NCI-H526 (cell line): ENCODE measurements around the gene COL20A1.

Experiments
- DNase-seq, 2 experiments: peaks; one replicate each; lab custom pipeline; 2025; lab: John Stamatoyannopoulos, UW

COL20A1 gene

DNA sequence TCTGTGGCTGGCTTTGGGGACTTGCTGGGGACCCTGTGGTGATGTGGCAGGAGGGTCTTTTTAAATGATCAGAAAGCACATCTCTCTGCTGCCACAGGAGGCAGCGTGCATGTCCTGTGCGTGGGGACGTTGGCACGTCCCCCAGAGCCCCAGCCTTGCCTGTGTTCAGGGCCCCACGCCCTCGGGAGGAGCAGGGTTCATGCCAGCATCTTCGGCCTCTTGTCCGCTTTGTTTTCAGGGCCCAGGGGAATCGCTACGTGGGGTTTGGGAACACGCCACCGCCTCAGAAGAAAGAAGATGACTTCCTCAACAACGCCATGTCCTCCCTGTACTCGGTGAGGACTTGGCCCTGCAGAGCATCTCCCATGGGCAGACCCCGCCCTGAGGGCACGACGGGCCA, 14.3 kb upstream of the COL20A1 start:
- no peak for DNase-seq

GRCh38 chr20:63279931-63280330, 13.1 kb upstream of the COL20A1 start:
- no peak for DNase-seq

DNA sequence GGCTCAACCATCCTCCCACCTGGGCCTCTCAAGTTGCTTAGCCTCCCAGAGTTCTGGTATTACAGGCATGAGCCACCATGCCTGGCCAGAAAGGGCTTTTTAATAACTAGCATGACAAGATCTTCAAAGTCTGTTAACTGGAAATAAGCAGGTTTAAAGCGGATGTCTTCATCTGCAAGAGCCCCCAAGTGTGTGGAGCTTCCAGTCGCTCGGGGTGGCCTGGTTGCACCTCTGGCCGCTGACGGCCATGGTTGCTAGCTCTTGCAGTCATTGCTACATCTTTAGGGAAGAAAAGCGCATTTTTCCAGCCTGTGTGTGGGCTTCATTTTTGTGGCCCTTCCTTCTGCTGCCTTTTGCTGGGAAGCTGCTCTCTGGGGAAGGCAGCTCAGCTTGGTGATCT, 12.6 kb upstream of the COL20A1 start:
- DNase-seq = no peak

GRCh38 chr20:63280929-63281545, 11.9 kb upstream of the COL20A1 start:
- peak in 1 of 2 experiments; percentile 36 for DNase-seq

GRCh38 chr20:63281742-63282665, 11.0 kb upstream of the COL20A1 start:
- no peak for DNase-seq

GRCh38 chr20:63282946-63283345, 10.0 kb upstream of the COL20A1 start:
- no peak for DNase-seq

GRCh38 chr20:63283397-63284082, 9.4 kb upstream of the COL20A1 start:
- DNase-seq = no peak

- DNase-seq = no peak
These were observed 8.9 kb upstream of the COL20A1 start for GRCh38 chr20:63284083-63284440.

GRCh38 chr20:63284544-63284949, 8.4 kb upstream of the COL20A1 start:
- DNase-seq = no peak

DNA sequence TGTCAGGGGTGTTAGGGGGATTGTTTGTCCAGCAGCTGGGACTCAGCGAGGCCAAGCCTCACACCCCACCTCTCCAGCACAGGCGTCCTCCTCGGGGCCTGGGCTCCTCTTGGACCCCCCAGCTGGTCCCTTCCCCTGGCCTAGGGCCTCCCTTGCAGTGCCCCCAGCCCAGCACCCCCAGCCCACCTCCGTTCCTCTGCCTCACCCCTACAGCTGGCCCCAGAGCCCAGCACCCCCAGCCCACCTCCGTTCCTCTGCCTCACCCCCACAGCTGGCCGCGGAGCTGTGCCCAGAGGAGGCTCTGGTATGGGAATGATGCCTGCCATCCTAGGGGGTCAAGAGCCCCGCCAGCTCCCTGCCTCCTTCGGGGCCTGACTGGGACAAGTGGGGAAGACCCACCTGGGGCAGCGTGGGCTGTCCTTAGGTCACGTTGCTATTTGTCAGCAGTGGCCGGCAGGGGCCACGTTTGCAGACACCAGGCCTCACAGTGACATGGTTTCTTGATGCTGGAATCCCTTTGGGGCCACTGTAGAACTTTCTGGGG, 7.9 kb upstream of the COL20A1 start:
- DNase-seq = no peak

DNA sequence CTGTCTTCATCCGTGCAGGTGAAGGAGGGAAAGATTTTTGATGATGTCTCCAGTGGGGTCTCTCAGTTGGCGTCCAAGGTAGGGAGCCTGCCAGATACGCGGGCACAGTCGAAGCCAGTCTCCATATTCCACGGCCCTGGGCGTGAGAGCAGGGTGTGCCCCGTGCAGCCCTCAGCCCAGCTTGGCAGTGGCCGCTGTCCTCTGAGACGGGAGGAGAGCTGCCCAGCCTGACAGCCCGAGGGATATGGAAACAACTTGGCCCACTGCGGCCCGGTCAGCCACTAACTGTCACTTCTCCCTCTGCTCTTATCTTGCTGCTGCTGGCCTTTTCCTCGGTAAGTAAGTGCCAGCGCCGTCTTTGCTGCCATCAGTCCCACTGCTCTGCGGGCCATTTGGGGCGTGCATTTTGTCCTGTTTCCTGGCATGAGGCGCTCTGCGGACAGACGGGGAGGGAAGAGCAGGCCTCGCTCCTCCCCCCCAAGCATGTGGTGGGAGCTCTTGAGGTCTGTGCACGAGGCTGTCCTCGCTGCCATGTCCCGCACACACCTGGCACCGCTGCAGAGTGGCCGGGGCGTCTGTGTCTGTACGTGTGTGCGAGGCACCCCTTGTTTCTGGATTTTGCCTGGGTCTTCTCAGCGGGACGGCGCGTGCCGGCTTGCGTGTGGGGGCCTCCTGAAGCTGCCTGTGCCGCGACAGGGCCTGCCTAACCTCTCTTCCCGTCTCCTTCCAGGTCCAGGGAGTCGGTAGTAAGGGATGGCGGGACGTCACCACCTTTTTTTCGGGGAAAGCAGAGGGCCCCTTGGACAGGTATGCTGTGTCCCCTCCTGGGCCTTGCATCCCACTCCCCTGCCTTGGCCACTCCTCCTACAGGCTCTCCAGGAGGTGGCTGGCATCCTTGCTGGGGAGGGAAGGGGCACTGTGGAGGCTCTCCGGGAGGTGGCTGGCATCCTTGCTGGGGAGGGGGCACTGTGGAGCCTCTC, 7.1 kb upstream of the COL20A1 start:
- no peak for DNase-seq

DNA sequence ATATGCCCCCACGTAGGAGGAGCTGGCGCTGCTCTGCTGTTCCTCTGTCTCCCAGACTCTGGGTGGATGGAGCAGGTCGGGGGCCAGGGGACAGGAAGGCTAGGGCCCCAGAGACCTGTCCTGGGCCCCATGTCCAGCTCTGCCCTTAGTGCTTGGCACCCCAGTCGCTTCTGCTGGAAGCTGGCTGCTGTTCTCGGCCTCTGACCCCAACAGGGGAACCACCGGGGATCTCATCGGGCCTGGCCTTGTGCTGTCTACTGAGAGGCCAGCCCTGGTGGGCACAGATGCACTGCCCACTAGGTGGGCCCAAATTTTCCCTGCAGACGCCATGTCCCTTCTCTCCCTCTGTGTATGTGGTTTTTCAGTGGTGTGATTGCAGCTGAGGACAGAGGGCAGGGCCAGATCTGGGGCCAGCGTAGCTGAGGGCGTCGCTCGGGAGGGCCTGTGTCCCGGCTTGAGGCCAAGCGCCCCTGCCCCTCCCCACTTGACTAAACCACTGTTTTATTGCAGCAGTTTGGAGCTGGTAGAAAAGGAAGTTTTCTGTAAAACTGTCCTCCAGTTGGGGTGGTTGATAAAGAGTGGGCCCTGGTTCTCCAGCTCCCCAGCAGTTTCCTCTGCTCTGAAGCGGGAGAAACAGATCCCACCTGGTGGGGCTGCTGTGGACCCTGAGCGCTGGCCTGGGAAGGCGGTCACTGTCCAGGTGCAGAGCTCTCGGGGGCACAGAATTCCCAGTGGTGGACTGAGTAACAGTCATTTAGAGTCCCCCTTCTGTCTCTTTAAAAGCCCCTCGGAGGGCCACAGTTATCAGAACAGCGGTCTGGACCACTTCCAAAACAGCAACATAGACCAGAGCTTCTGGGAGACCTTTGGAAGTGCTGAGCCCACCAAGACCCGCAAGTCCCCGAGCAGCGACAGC, 5.9 kb upstream of the COL20A1 start:
- DNase-seq = no peak

DNA sequence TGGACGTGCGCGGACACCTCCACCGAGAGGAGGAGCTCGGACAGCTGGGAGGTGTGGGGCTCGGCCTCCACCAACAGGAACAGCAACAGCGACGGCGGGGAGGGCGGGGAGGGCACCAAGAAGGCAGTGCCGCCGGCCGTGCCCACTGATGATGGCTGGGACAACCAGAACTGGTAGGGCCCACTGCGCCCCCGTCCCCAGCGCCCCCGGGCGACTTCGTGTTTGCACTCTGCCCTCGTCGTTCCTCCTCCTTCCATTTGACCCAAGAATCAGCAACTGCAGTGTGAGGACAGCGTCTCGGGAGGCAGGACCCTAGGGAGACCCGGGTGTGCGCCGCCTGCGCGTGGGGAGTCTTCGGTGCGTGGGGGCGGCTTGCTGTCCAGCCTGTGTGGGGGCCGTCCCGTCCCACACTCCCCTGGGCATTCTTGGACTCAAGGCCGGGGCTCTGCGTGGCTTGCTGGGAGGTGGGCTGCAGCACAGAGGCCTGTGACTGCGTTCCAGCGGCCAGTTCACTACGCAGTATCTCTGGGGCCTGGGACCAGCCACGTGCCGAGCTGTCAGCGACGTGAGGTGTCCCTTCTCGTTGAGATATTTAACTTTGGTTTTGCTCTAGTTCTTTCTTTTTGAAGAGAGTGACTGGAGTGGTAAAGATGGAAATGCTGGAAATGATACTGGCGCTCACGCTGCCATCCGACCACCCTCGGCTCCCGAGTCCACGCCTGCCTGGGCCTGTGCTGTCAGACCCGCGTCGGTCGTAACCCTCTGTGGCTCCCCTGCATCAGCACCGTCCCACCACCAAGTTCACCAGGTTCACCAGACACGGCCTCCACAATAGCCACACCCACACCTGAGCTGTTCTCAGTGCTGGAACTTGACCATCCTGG, 5.0 kb upstream of the COL20A1 start:
- DNase-seq = no peak

GRCh38 chr20:63288581-63289251, 4.3 kb upstream of the COL20A1 start:
- DNase-seq = no peak

GRCh38 chr20:63289311-63290135, 3.5 kb upstream of the COL20A1 start:
- DNase-seq = no peak

- DNase-seq = no peak
These were observed 2.8 kb upstream of the COL20A1 start for GRCh38 chr20:63290136-63290676.

GRCh38 chr20:63290677-63291472, 2.1 kb upstream of the COL20A1 start:
- DNase-seq = peak in 1 of 2 experiments; percentile 82
